Measurements from ENCODE around the gene ATP6V1G2.
"Not testable (repeated sequence)": the region's sequence is repeated elsewhere in the genome, so short reads cannot be mapped to it uniquely, and the experiment has no call there.

The ATP6V1G2 gene

DNA sequence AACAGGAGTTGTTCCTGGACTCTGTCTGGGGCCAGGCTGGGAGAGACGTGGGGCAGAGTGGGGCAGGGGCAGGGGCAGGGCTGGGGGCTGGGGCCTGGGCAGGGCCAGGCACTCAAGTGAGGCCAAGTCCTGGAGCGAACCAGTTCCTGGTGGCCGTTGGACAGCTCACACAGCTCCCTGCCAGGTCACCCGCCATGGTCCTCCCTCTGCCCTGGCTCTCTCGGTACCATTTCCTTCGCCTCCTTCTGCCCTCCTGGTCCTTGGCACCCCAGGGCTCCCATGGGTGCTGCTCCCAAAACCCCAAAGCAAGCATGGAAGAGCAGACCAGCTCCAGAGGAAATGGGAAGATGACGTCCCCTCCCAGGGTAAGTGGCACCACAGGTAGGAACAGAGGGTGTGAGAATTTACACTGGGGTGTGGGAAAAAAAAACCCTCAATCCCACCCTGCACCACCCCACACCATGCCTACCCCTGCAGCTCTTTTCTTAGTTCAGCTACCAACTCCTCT, 17.5 kb downstream of the ATP6V1G2 start, which contains the start of gene MCCD1:
MCCD1 (plus strand) TSS at position 142 of the 508 bp plus-strand sequence; CDS start at position 195, 53 bp downstream.
- no peak for DNase-seq

DNA sequence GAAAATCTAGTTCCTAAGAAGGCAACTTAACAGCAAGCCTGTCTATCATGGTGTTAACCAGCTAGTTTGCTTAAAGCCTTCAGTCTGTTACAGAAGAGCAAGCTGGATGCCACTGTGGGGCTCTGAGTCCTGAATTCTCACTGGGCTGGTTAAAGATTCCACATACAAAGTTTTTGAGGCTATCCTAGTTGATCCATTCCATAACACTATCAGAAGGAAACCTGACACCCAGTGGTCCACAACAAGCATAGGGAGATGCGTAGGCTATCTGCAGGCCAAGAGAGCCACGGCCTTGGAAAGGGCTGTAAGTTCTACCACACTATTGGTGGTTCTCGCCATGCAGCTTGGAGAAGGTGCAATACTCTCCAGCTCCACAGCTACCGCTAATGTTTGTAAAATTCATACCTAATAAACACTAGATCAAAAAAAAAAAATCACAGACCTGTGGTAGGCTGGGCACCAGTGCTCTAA, 18.1 kb downstream of the ATP6V1G2 start:
- no peak for DNase-seq

DNA sequence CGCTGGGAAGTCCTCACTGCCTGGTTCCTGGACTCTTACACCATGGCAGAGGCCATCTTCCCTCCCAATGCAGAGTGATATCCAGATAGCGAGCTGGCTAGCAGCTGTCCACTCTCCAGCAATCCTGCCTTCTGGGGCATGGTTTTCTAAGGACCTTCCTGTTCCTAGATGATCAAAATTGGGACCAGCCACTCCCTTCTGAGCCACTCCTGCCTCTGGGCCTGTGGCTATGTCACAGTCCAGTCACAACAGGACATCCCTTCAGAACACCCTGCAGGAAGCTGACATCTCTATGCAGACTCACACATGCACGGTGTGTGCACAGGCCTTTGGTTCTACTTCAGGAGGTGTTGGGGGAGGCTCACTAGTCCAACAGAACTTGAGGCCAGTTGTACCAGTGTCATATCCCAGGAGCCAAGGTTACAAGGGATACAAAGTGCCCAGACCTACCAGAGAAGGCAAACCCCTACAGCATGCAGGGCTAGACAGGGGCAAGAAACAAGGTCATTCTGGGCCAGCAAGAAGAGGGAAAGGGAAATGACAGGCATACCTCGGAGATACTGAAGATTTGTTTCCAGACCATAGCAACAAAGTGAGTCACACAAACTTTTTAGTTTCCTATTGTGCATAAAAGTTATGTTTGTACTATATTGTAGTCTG, 20.3 kb downstream of the ATP6V1G2 start:
- DNase-seq: no peak

DNA sequence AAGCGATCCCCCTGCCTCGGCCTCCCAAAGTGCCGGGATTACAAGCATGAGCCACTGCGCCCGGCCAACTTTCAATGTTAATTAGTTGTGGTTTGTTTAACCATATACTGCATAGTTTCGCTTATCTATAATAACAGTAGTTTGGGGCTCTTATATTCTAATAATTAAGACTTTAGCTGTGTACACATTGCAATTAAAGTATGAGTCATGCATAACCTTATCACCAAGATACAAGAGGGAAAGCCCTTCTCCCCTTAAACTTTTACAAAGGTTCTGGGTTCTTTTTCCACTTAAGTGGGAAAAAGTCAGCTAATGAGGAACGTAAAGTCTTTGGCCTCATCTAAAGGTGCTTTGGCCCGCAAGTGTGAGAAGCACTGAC, 20.9 kb downstream of the ATP6V1G2 start:
- no peak for DNase-seq

DNA sequence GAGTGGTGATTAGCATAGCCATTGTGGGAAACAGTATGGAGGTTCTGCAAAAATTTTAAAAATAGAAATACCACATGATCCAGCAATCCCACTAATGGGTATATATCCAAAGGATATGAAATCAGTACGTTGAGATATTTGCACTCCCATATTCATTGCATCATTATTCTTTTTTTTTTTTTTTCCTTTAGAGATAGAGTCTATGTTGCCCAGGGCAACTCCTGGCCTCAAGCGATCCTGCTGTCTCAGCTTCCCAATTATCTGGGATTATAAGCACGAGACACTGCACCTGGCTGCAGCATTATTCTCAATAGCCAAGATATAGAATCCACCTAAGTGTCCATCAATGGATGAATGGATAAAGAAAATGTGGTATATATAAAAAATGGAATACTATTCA, 24.6 kb downstream of the ATP6V1G2 start:
- no peak for DNase-seq

DNA sequence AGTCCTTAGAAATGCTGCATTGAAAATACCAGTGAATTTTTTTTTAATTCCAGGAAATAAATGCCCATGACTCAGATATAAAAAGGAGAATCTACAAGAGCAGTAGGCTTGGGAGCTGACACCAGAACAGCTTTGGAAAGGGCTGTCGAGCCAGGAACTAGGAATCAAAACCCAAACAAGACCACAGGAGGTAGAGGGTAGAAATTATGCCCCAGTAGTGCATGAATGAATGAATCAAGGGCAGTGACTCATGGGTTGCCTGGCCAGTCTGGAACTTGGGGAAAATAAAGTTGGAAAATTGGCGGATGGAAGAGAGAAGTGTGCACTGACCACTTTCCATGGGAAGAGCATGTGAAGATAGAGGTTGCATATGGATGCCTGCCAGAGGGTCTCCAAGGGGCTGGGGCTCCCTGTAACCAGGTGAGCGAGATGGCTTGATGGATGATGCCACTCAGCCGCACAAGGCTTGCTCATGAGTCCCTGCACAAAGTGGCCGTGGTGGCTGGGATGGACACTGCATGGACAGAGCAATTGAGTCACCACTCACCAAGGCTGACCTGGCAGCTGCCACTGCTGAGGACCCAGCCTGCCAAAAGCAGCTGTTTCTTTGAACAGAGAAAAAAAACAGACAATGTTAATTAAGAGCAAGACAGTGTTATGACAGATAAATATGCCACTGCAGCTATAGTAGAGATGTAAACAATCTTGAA, 32.8 kb downstream of the ATP6V1G2 start:
- DNase-seq: no peak

DNA sequence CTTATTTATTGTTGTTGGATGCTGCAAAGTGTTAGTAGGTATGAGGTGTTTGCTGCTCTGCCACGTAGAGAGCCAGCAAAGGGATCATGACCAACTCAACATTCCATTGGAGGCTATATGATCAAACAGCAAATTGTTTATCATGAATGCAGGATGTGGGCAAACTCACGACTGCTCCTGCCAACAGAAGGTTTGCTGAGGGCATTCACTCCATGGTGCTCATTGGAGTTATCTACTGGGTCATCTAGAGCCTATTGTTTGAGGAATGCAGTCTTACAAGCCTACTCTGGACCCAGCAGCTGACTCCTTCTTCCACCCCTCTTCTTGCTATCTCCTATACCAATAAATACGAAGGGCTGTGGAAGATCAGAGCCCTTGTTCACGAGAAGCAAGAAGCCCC, 36.4 kb downstream of the ATP6V1G2 start:
- no peak for DNase-seq

DNA sequence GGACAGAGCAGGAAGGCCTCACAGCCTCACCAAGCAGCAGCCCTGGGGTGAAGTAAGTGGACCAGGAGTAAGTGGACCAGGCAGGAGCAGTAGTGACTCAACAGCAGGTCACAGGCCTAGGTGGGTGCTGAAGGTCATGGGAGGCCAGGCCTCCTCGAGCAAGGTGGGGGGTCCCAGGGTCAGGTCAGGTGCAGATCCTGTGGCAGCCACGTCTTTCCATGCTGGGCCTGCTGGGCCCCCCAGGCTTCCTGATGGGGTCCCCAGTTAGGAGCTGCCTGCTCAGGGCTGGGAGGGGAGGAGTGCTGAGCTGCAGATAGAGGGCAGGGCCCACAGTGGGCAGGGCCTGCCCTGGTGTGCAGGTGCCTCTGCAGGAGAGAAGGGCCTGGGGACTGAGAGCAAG, 37.4 kb downstream of the ATP6V1G2 start:
- not testable (repeated sequence) for DNase-seq

DNA sequence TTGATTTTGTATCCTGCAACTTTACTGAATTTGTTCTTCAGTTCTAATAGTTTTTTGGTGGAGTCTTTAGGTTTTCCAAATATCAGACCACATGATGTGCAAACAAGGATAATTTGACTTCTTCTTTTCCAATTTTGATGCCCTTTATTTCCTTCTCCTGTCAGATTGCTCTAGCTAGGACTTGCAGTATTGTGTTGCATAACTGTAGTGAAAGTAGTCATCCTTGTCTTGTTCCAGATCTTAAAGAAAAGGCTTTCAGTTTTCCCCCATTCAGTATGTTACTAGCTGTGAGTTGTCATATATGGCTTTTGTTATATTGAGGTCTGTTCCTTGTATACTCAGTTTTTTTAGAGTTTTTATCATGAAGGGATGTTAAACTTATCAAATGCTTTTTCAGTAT, 43.8 kb downstream of the ATP6V1G2 start:
- DNase-seq: peak in 3 of 4 experiments; percentile 15 to 60 (median 57)

DNA sequence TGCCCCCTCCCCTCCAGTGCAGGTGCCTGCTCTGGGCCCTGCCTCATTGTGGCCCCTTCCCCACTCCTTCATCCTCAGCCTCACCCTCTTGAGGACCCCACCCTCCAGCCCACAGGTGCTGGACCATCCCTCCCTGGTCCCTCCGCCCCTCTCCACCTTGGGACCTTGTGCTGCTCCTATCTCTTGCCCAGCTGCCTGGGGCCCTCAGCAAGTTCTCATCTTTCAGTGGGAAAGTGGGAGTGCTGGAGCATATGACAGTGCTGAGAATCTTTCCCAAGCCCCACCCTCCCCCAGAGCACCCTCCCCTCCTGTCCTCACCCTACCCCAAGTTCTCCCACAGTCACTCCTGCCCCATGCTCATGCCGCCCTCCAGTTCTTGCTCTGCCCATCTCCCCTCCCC, 46.8 kb downstream of the ATP6V1G2 start:
- DNase-seq: not testable (repeated sequence)

DNA sequence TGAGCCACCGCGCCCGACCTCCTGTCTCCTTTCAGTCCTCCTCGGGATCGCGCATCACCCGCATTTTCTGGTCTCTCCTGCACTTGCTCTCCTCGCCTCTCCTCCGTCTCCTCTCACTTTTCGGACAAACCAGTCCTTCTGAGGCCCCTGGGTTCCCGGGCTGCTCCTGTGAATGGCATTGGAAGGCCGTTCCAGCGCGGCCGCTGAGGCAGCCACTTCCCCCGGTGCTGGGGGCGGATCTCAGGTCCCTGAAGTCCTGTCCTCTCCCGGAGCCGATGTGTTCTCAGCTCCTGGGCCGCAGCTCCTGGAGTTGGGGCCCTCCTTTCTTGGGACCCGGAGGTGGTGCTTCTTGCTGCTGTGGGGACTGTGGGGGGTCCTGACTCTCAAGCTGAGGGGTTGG, 47.7 kb downstream of the ATP6V1G2 start:
- peak in 3 of 4 experiments; percentile 18 to 54 (median 18) for DNase-seq

DNA sequence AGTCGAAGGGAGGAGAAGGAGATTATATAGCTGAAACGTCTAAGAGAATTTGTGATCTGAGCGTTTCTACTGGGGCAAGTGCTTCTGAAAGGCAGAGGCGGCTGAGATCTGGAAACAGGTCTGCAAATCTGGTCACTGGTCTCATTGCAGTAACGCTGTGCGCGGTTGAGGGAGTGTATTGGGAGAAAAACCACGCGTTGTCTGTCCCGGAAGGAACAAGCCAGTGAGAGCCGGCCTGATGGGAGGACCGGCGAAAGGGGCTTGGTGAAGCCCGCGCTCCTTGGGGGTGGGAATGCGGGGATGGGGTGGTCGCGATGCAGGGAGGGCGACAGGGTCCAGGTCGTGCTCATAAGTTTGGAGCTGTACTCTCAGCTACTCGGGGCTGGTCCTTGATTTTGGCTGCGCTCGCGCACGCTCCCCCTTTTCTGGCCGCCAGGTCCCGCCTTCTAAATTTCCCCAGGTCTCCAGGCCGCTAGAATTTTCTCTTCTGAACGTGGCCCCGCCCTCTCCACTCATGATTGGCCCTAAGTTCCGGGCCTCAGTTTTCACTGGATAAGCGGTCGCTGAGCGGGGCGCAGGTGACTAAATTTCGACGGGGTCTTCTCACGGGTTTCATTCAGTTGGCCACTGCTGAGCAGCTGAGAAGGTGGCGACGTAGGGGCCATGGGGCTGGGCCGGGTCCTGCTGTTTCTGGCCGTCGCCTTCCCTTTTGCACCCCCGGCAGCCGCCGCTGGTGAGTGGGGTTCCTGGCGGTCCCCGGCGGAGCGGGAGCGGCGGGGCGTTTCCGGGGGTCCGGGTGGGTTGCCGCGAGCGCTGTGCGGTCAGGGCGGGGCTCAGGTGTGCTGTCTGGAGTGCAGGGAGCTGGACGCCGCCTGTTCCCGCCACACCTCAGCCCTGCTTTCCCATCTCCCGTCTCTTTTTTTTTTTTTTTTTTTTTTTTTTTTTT, 48.6 kb downstream of the ATP6V1G2 start, which contains the start of gene MICB:
MICB (plus strand) TSS at position 615 of the 946 bp plus-strand sequence; CDS start at position 664, 49 bp downstream.
- DNase-seq: peak; percentile 64 to 79 (median 72)

DNA sequence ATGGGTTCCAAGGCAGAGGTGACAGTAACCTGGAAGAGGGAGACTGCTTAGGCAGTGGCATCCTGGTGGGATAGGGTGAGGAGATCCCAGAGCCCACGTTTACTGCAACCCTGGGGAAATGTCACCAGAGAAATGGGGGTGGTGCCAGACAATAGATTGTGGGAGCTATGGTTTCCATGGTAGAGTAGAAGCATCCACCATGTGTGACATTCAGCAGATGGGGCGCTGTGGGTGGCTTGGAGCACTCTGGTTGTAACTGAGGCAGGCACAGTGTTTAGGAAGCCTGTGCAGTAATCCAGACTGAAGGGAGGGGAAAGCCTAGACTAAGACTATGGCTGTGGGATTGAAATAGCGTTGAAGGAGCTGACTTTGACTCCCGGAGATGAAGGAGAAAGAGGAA, 49.6 kb downstream of the ATP6V1G2 start:
- not testable (repeated sequence) for DNase-seq

DNA sequence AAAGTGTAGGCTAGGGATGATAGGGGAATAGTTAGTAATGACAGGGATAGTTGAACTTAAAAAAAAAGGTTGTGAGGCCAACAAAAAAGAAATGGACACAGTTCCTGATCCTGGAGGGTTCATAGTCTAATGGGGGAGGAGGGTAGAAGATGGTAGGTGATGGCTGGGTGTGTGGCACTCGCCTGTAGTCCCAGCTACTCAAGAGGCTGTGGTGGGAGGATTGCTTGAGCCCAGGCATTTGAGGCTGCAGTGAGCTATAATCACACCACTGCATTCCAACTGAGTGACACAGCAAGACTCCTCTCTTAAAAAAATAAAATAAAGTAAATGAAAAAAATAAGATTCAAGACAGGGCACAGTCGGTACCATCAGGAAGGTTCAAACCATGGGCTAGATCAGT, 50.8 kb downstream of the ATP6V1G2 start:
- DNase-seq: peak in 2 of 4 experiments; percentile 10 to 29

Data from suppressor macrophage (primary cell).